Mucosa of stomach (tissue), 1 donor: Measurements from ENCODE around the gene KIAA1614.

Experiments
- H3K27me3 ChIP-seq: one replicate; pipeline ENCODE4 v1.7.0; 2013; ENCODE audit warnings: mild to moderate bottlenecking, low read length; ENCODE audit not compliant: control insufficient read depth, insufficient read depth
- H3K36me3 ChIP-seq: one replicate; pipeline ENCODE4 v1.7.0; 2013; ENCODE audit warnings: low read length; ENCODE audit not compliant: control insufficient read depth, insufficient read depth
- H3K4me1 ChIP-seq: one replicate; pipeline ENCODE4 v1.7.0; 2013; ENCODE audit warnings: mild to moderate bottlenecking, low read length; ENCODE audit not compliant: control insufficient read depth, insufficient read depth
- H3K4me3 ChIP-seq: one replicate; pipeline ENCODE4 v1.7.0; 2013; ENCODE audit warnings: low read length
- H3K9ac ChIP-seq: one replicate; pipeline ENCODE4 v1.7.0; 2013; ENCODE audit warnings: mild to moderate bottlenecking, low read length, moderate library complexity
- H3K9me3 ChIP-seq: one replicate; pipeline ENCODE4 v1.7.0; 2013; ENCODE audit warnings: mild to moderate bottlenecking, low read length, moderate library complexity; ENCODE audit not compliant: control insufficient read depth
- donor health status: Pancreatic carcinoma.

Gene KIAA1614

DNA sequence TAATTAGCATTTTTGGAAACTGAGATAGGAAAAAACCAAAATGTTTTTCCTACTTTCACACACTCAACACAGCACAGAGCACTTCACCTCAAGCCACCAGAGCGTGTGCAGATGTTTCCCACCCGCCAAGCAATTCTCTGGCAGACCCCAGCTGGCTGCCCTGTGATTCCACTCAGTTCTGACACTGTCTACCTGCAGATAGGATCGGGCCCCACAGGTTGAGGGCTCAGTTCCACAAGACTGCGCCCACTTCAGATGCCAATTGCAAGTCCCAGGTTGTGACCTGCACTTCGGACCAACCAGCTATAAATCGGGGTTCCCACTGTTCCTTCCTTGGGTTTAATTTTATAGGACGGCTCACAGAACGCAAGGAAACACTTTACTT lies 9.9 kb downstream of the KIAA1614 start:
- H3K4me3 ChIP-seq: no peak overlapping the region
- peaks cover 17% of the 10 kb centered on the region for H3K4me1 ChIP-seq
- H3K36me3 ChIP-seq: no peaks in the 10 kb centered on the region
- no peaks in the 10 kb centered on the region for H3K27me3 ChIP-seq
- H3K9ac ChIP-seq: no peak overlapping the region
- H3K9me3 ChIP-seq: no peaks in the 10 kb centered on the region

DNA sequence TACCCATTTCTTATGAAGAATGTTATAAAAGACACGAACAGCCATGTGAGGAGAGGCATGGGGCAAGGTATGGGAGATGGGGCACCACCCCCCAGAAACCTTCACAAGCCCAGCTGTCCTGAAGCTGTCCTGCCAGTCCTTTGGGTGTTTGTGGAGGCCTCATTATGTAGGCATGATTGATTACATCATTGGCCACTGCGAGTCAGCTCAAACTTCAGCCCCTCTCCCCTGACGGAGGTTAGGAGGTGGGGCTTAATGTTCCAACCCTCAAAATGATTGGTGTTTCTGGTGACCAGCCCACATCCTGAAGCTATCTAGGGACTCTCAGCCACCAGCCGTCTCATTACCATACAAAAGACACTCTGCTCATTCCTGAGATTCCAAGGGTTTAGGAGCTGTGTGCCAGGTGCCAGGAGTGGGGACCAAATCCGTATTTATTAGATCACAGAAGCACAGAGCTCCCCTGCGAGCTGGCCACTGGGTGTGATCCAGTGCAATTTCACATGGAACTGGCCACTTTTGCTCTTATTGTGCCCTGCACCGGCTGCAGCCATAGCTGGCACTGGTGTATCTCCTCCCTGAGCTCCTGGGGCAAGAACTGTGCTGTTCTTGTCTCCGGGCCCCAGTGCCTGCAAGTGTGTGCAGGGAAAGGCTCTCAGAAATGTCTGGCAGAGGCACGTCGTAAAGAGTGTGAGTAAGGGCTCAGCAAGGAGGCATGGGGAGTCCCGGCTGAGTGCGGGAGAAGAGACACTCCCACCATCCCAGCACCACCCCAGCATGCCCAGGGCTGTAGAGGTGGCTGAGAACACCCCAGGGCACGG lies 10.5 kb downstream of the KIAA1614 start:
- Histone ChIP-seq H3K9me3 (no peaks in the 10 kb centered on the region), H3K27me3 (no peaks in the 10 kb centered on the region), H3K9ac (no peak overlapping the region), H3K36me3 (no peaks in the 10 kb centered on the region), H3K4me1 (peaks cover 17% of the 10 kb centered on the region), H3K4me3 (no peak overlapping the region)

DNA sequence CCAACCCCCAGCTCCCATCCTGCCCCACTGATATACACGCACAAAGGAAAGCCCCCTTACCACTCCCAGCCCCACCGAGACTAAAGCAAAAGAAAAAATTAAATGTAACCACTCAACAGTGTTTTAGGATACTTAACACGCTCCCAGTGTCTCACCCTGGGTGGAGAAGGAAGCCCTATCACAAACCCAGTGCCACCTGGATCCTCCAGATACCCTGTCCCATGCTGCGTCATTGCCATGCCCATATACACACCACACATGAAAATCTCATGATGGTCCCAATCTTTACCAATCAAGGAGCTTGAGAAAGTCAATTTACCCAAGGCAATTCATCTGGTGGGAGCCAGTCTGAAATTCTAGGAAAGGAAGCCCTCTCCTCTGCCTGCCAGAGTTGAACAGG lies 11.2 kb downstream of the KIAA1614 start:
- Histone ChIP-seq H3K27me3 (no peaks in the 10 kb centered on the region), H3K9ac (no peak overlapping the region), H3K4me3 (no peak overlapping the region), H3K9me3 (no peaks in the 10 kb centered on the region), H3K36me3 (no peaks in the 10 kb centered on the region), H3K4me1 (peaks cover 17% of the 10 kb centered on the region)

DNA sequence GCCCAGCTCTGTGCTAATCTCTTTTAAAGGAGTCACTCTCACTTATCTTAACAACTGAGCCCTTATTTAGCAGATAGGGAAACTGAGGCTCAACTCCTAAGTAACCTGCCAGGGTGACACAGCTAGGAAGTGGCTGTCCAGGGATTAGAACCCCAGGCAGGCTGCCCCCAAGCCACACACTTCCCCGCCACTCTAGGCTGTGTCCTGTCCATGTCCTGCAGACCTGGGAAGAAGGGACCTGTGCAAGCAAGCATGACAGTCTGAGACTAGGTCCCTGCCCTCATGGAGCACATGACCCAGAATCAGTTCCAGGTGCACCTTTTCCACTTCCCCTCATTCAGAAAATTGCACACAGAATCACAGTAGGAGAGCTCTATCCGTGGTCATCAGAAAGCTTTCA lies 12.2 kb downstream of the KIAA1614 start:
- H3K9ac ChIP-seq: no peak overlapping the region
- peaks cover 17% of the 10 kb centered on the region for H3K4me1 ChIP-seq
- no peak overlapping the region for H3K4me3 ChIP-seq
- H3K27me3 ChIP-seq: no peaks in the 10 kb centered on the region
- H3K36me3 ChIP-seq: no peaks in the 10 kb centered on the region
- H3K9me3 ChIP-seq: no peaks in the 10 kb centered on the region

DNA sequence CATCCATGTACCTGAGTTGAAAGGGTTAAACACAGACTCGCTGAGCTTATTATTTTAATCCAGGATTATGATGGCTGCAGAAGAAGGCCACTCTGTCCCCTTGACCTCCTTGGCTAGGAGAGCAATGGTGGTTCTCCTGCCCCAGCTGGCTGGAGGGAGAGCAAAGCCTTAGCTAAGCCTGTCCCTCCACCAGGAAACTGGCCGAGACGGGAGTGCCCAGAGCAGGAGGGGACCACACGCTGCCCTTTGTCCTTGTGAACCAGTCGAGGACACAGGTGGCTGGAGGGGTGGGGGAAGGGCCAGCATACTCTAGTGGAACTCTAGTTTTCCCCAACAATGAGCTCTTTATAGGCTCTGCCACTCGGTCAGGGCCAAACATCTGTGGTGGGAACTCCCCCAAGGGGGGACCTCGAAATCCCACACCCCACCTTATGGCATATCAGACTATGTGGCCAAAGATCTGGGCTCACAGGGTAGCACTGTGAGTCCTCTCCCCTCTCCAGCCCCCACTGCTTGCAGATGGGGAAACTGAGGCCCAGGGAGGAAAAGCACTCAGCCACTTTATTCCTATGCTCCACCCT lies 12.9 kb downstream of the KIAA1614 start:
- H3K36me3 ChIP-seq: no peaks in the 10 kb centered on the region
- H3K27me3 ChIP-seq: no peaks in the 10 kb centered on the region
- H3K4me1 ChIP-seq: peaks cover 17% of the 10 kb centered on the region
- H3K9ac ChIP-seq: no peak overlapping the region
- H3K9me3 ChIP-seq: no peaks in the 10 kb centered on the region
- no peak overlapping the region for H3K4me3 ChIP-seq

DNA sequence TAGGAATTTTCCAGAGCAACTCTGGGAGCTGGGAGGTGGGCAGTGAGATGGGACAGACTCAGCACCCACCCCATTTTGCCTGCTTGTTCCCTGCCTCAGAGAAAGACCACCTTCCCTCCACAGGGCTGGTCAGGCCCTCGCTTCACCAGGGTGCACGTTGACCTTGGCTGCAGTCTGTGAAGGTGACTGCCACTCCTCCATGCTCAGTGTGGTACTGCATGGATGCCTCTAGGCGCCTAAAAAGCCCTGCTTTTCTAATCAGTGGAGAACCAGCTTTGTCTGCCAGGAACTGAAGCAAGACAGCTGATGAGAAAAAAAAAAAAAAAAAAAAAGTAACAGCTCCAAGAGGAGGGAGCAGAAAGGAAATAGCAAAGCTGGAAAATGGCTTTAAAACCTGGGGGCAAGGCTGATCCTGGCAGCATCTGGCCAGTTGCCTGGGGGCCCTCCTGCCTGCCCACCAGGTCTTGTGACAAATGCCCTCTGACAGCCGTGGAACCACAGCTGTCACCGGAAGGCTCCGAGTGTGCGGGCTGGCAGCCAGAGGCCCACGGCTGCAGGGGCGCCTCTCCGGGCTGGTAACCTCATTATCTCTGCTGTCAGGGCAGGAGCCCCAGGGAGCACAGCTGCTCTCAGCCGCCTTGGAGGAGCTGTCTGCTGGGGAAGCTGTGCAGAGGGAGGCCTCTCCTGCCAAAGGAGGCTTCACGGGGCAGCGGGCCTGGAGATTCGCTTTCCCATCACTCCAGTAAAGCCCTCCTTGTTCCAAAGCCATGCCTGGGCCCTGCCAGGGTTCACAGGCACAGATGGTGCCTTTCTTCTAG lies 13.7 kb downstream of the KIAA1614 start:
- Histone ChIP-seq H3K36me3 (no peaks in the 10 kb centered on the region), H3K9ac (no peak overlapping the region), H3K4me3 (no peak overlapping the region), H3K9me3 (no peaks in the 10 kb centered on the region), H3K4me1 (peaks cover 17% of the 10 kb centered on the region), H3K27me3 (no peaks in the 10 kb centered on the region)

DNA sequence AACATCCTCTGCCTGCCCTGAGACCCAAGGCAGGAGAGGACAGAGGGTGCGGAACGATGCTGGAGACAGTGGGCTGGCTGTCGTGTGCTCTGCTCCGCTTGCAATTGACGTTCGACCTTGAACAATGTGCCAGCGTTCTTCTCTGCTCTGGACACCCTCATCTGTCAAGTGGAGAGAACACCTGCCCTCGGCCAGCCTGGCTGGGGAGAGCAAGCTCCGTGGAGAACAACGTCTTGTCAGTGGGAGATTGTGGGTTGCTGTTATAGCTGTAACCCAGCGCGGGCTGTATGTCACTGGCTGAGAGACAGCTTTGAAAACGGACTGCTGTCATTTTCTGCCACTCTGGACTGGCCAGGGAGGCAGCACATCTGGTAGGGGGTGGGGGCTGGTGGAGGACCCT lies 14.7 kb downstream of the KIAA1614 start:
- no peak overlapping the region for H3K4me3 ChIP-seq
- no peak overlapping the region for H3K9ac ChIP-seq
- no peaks in the 10 kb centered on the region for H3K27me3 ChIP-seq
- peaks cover 17% of the 10 kb centered on the region for H3K4me1 ChIP-seq
- no peaks in the 10 kb centered on the region for H3K9me3 ChIP-seq
- H3K36me3 ChIP-seq: no peaks in the 10 kb centered on the region

DNA sequence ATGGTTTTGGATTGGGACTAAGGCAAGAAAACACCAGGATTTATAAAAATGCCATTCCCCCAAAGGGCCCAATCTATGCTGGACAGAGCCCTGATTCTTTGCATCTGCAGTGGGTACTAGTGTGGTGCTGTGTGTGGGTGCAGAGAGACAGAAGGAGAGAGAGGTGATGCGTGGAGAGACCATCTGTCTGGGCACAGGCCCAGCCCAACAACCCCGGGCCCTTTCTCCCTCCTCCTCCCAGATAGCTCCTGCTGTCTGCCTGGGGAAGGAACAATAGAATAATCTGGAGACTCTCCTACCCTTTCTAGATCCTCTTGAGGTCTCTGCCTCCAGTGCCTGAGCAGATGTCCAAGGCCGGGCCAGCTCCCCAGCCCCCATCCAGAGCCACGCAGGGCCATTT lies 15.1 kb downstream of the KIAA1614 start:
- H3K4me1 ChIP-seq: peaks cover 17% of the 10 kb centered on the region
- H3K36me3 ChIP-seq: no peaks in the 10 kb centered on the region
- H3K9ac ChIP-seq: no peak overlapping the region

DNA sequence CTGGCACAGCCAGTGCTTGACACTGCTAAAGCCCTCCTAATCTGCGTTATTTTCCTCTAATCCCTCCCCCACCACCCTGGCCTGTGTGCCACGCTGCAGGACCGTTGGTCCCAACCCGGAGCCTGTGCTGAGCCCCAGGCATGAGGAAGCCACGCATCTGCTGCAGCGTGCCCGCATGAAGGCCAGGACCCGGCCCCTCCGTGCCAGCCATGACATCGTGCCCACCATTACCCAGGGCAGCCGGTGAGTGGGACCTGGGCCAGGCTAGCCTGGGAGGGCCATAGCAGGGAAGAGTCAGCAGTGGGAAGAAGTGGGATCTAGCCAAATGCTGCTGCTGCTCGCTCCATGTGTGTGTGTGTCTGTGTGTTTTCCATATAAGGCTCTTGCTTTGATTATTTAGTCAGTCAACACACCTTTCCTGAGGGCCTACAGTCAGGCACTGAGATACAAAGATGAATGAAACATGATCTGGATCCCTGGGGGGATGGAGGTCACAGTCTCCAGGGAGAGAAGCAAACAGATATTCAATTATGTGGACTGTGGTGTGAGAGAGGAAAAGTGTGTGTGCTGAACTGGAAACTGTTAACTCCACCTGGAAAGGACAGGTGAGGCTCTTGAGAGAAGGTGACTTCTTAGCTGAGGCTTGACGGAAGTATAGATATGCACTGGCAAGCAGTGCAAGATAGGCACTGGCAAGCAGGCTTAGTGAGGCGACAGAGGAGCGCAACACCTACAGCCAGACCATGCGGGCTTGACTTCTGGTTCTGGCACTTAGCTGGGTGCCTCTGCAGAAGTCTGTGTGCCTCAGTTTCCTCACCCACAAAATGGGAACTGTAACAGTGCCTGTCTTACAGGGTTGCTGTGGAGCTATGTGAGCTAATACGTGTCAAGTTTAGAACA lies 15.9 kb downstream of the KIAA1614 start:
- Histone ChIP-seq H3K4me1 (peaks cover 17% of the 10 kb centered on the region), H3K27me3 (no peaks in the 10 kb centered on the region), H3K36me3 (no peaks in the 10 kb centered on the region), H3K4me3 (no peak overlapping the region), H3K9me3 (no peaks in the 10 kb centered on the region), H3K9ac (peak overlapping the region; percentile 8)

More for the DNA sequence above, 15.1 kb downstream of the KIAA1614 start:
- H3K27me3 ChIP-seq: no peaks in the 10 kb centered on the region
- no peak overlapping the region for H3K4me3 ChIP-seq
- no peaks in the 10 kb centered on the region for H3K9me3 ChIP-seq

DNA sequence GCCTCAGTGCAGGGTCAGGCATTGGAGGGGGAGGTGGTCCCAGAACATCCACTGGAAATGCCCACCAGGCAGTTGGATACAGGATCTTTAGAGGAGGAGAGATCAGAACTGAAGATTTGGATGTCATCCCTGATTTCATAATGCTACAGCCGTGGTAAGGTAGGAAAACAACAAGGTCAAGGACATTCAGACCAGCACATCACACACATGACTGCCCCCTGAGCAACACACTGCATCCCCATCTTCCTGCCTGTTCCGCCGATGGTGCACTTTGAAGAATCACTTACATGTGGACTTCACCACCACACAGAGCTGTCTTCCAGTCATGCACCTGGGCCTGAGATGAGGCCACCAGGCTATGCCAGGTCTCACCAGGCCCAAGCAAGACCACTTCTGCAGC lies 16.7 kb downstream of the KIAA1614 start:
- Histone ChIP-seq H3K4me1 (peaks cover 17% of the 10 kb centered on the region), H3K9ac (no peak overlapping the region)

DNA sequence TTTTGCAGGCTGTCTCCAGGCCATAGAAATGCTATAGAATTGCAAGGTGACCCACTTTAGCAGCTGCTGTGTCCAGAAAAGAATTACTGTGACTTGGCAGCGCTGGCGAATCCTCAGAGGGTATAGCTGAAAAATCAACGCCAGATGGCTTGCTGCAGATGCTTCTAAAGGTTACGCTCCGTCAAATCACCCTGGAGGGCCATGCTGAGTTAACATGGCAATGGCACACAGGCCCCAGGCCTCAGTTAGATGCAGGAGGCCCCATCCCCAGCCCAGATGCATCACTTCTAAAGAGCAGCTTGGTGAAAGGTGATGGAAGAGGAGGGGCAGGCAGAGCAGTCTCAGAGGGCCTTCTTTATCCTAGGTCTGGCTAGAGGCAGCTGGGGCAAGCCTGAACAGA lies 18.0 kb downstream of the KIAA1614 start:
- no peaks in the 10 kb centered on the region for H3K27me3 ChIP-seq
- H3K9ac ChIP-seq: no peak overlapping the region
- H3K9me3 ChIP-seq: no peaks in the 10 kb centered on the region
- no peaks in the 10 kb centered on the region for H3K36me3 ChIP-seq
- H3K4me3 ChIP-seq: no peak overlapping the region
- H3K4me1 ChIP-seq: peaks cover 20% of the 10 kb centered on the region

More for the DNA sequence above, 16.7 kb downstream of the KIAA1614 start:
- H3K9me3 ChIP-seq: no peaks in the 10 kb centered on the region
- H3K27me3 ChIP-seq: no peaks in the 10 kb centered on the region
- H3K36me3 ChIP-seq: no peaks in the 10 kb centered on the region
- H3K4me3 ChIP-seq: no peak overlapping the region
